Endothelial cell of umbilical vein (primary cell): ENCODE measurements around the gene CARD10. TPM values are rescaled to one million over a fixed set of nuclear protein-coding genes. Genes with fewer than 3 reads are reported as not detected.

Experiments
- BruUV-seq: library from RNA; stranded (reverse); fragments of 400-500 nt; replicated peaks from 2 replicates; lab custom pipeline; 2021; lab: Mats Ljungman, UMichigan
- CTCF ChIA-PET: fragments of 300-600, 350-600 bp; sonication (Branson Sonifier 250); formaldehyde crosslinking; loops from one replicate; lab custom pipeline; 2021; ENCODE audit warnings: antibody characterized with exemption, inconsistent platforms; lab: Charles Lee
- POLR2A ChIA-PET: fragments of 300-600, 350-600 bp; sonication (Branson Sonifier 250); formaldehyde crosslinking; loops from one replicate; lab custom pipeline; 2021; ENCODE audit warnings: antibody characterized with exemption, inconsistent platforms; lab: Charles Lee
- DNase-seq: peaks from one replicate; pipeline ENCODE4 v3.0.0-alpha.2; 2011; ENCODE audit warnings: low read depth, low spot score
- FAIRE-seq: peaks from 2 replicates; lab custom pipeline; 2011; peaks lifted over from hg19 to GRCh38; lab: Jason Lieb, UNC
- H2AFZ ChIP-seq: 2 replicates; pipeline ENCODE4 v1.6.0; 2012; ENCODE audit warnings: low read depth, low read length, control low read depth, inconsistent platforms
- H3K27ac ChIP-seq: 2 replicates; pipeline ENCODE4 v1.5.1; 2011; ENCODE audit warnings: low read depth, mild to moderate bottlenecking, control low read depth, low read length, moderate library complexity; ENCODE audit not compliant: insufficient read depth
- H3K27me3 ChIP-seq, 2 experiments: 2 replicates each; pipeline versions ENCODE4 v1.6.0 to v1.6.1; 2011; ENCODE audit warnings: low read length in 2 of 2, mixed read lengths in 1 of 2; ENCODE audit not compliant: control insufficient read depth in 2 of 2, insufficient read depth in 2 of 2
- H3K36me3 ChIP-seq, 2 experiments: 2 replicates in 1 of 2; 3 replicates in 1 of 2; pipeline ENCODE4 v1.5.1; 2011; ENCODE audit warnings: low read length in 2 of 2, mild to moderate bottlenecking in 1 of 2, moderate library complexity in 1 of 2; ENCODE audit not compliant: control insufficient read depth in 2 of 2, insufficient read depth in 2 of 2; ENCODE audit errors: extremely low read depth in 1 of 2
- H3K4me1 ChIP-seq: 3 replicates; pipeline ENCODE4 v1.5.1; 2011; ENCODE audit warnings: mild to moderate bottlenecking, low read length; ENCODE audit not compliant: control insufficient read depth, insufficient read depth; ENCODE audit errors: extremely low read depth
- H3K4me2 ChIP-seq: 2 replicates; pipeline ENCODE4 v1.6.1; 2011; ENCODE audit warnings: low read length, control low read depth, mixed read lengths; ENCODE audit not compliant: insufficient read depth
- H3K4me3 ChIP-seq, 3 experiments: fragments of 200-600 bp in 1 of 3; sonication (generic), shearing (Covaris generic) in 1 of 3; replicated peaks in 1 of 3; 2 replicates each; pipeline ENCODE4 v1.5.1; 2011 to 2016; ENCODE audit warnings: control low read depth in 3 of 3, low read length in 3 of 3, mild to moderate bottlenecking in 2 of 3, inconsistent platforms in 1 of 3, low read depth in 1 of 3, moderate library complexity in 1 of 3; ENCODE audit not compliant: insufficient read depth in 1 of 3
- H3K79me2 ChIP-seq: 2 replicates; pipeline ENCODE4 v1.6.0; 2012; ENCODE audit warnings: low read length, inconsistent platforms; ENCODE audit not compliant: control insufficient read depth, insufficient read depth
- H3K9ac ChIP-seq: replicated peaks from 2 replicates; pipeline ENCODE3; 2011; ENCODE audit warnings: low read length, control low read depth; ENCODE audit not compliant: insufficient read depth; ENCODE audit errors: extremely low read depth
- H3K9me1 ChIP-seq: replicated peaks from 3 replicates; pipeline ENCODE4 v1.6.0; 2011; ENCODE audit warnings: mild to moderate bottlenecking, low read length; ENCODE audit not compliant: control insufficient read depth, insufficient read depth; ENCODE audit errors: extremely low read depth
- H3K9me3 ChIP-seq: replicated peaks from 2 replicates; pipeline ENCODE4 v1.5.1; 2012; ENCODE audit warnings: low read length, inconsistent platforms; ENCODE audit not compliant: control insufficient read depth, insufficient read depth
- H4K20me1 ChIP-seq: replicated peaks from 2 replicates; pipeline ENCODE3; 2011; ENCODE audit warnings: mild to moderate bottlenecking, low read length; ENCODE audit not compliant: control insufficient read depth, insufficient read depth; ENCODE audit errors: extremely low read depth
- EZH2 ChIP-seq: IDR thresholded peaks from 2 replicates; pipeline ENCODE4 v1.6.1; 2012; ENCODE audit warnings: borderline replicate concordance, low read depth, mild to moderate bottlenecking, moderate library complexity, low read length, inconsistent platforms; ENCODE audit not compliant: severe bottlenecking
- FOS ChIP-seq: IDR thresholded peaks from 2 replicates; pipeline ENCODE4 v1.6.1; 2011; ENCODE audit warnings: mild to moderate bottlenecking, low read length, moderate library complexity, borderline replicate concordance; ENCODE audit not compliant: insufficient read depth
- GATA2 ChIP-seq: IDR thresholded peaks from 2 replicates; pipeline ENCODE4 v1.7.0; 2011; ENCODE audit warnings: low read depth, mild to moderate bottlenecking, moderate library complexity, mixed read lengths, low read length; ENCODE audit not compliant: insufficient read length, insufficient read depth
- JUN ChIP-seq: IDR thresholded peaks from 2 replicates; pipeline ENCODE4 v1.6.1; 2011; ENCODE audit warnings: borderline replicate concordance, low read depth; ENCODE audit not compliant: insufficient read length, insufficient read depth
- MAX ChIP-seq: IDR thresholded peaks from 2 replicates; pipeline ENCODE4 v1.6.1; 2011; ENCODE audit not compliant: insufficient read depth, insufficient read length
- MYC ChIP-seq: IDR thresholded peaks from one replicate; pipeline ENCODE4 v1.6.1; 2011; ENCODE audit warnings: mild to moderate bottlenecking, low read depth, low read length
- POLR2A ChIP-seq: IDR thresholded peaks from 2 replicates; pipeline ENCODE4 v1.6.1; 2012; ENCODE audit warnings: low read depth, mild to moderate bottlenecking, control low read depth, low read length
- POLR2AphosphoS5 ChIP-seq: IDR thresholded peaks from 2 replicates; pipeline ENCODE4 v1.6.1; 2012; ENCODE audit warnings: low read depth, mild to moderate bottlenecking, control low read depth, low read length, moderate library complexity; ENCODE audit not compliant: insufficient read depth
- dilution Hi-C: fragments of 300-500 bp; cut with MboI; formaldehyde crosslinking; loops from one replicate; pipeline ENCODE4 v1.15.0; 2019; ENCODE audit warnings: low sequenced_read_pairs; ENCODE audit not compliant: extremely low pct_ligation_motif_present
- intact Hi-C: fragments of 100-400 bp; cut with micrococcal nuclease; formaldehyde crosslinking; loops from one replicate; pipeline ENCODE4 v1.10.0; 2022
- polyA plus RNA-seq, 4 experiments: library from polyadenylated mRNA; depleted of rRNA in 3 of 4; stranded (reverse) in 3 of 4; unstranded in 1 of 4; fragments of >200 nt; gene quantifications; 2 replicates each; pipeline versions ENCODE4 v1.2.1 to v1.2.3, GENCODE V29; 2011 to 2012; ENCODE audit warnings: missing spikeins in 1 of 4
- total RNA-seq: library from RNA; stranded (reverse); gene quantifications from 2 replicates; pipeline ENCODE4 v1.2.3, GENCODE V29; 2021
- TF ChIP-seq, protein P1 (sequence below), 2 donors: IDR thresholded peaks; 1 replicate in 1 of 2; 2 replicates in 1 of 2; pipeline ENCODE4 v1.5.1; 2011; ENCODE audit warnings: low read length in 2 of 2, mild to moderate bottlenecking in 2 of 2, moderate library complexity in 2 of 2, control low read depth in 1 of 2, inconsistent platforms in 1 of 2, low read depth in 1 of 2; ENCODE audit not compliant: insufficient read depth in 1 of 2; ENCODE audit errors: extremely low read depth in 1 of 2

The CARD10 gene
- total and polyA plus RNA-seq, 2 donors (not counting 3 experiments of a cell fraction or from before 2014, with no cell fraction given): 36.1 to 39.5 TPM

DNA sequence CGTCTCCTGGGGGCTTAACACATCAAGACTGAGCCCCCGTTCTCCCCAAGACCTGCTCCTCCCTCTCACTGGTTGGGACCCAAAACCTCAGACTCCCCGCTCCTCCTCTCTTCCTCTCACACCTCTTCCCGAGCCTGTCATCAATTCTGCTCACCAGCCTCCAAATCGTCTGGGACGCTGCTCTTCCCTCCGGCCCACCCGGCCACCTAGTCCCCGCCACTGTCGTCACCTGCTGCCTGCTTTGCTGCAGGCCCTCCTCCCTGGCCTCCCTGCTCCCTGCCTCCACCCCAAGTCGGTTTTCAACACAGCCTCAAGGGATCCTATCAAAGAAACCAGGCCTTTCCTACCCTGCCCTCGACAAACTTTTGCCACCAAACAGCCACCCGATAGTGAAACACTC lies 36.2 kb downstream of the CARD10 start:
- ChIA-PET POLR2A (interaction anchor here (0.7 kb wide), 1 partner anchor 29 kb away, joined by 3 read pairs; no protein-coding TSS in a partner anchor), CTCF (interaction anchor here (0.9 to 3.6 kb wide), 5 partner anchors 10 to 79 kb away, joined by 3 to 18 read pairs (median 3); no protein-coding TSS in a partner anchor)
- no TSS peak for BruUV-seq
- H3K4me1 ChIP-seq: peaks cover 34% of the 10 kb centered on the region
- H4K20me1 ChIP-seq: no peaks in the 10 kb centered on the region
- no peak overlapping the region for H2AFZ ChIP-seq
- H3K27me3 ChIP-seq: no peaks in the 10 kb centered on the region
- peak overlapping the region; percentile 19 for H3K9ac ChIP-seq
- DNase-seq (no peak), FAIRE-seq (no peak)
- H3K36me3 ChIP-seq: peaks cover 2 to 19% of the 10 kb centered on the region in 2 experiments
- intact Hi-C loops (no loop called here), dilution Hi-C loops (no loop called here)
- H3K4me2 ChIP-seq: peak overlapping the region; percentile 48
- H3K79me2 ChIP-seq: peaks cover 66% of the 10 kb centered on the region
- no peak for TF ChIP-seq MYC
- H3K9me3 ChIP-seq: no peaks in the 10 kb centered on the region
- peak overlapping the region; percentile 83 for H3K27ac ChIP-seq
- no peaks in the 10 kb centered on the region for H3K9me1 ChIP-seq
- H3K4me3 ChIP-seq: peak overlapping the region in 1 of 3 experiments; percentile 18

DNA sequence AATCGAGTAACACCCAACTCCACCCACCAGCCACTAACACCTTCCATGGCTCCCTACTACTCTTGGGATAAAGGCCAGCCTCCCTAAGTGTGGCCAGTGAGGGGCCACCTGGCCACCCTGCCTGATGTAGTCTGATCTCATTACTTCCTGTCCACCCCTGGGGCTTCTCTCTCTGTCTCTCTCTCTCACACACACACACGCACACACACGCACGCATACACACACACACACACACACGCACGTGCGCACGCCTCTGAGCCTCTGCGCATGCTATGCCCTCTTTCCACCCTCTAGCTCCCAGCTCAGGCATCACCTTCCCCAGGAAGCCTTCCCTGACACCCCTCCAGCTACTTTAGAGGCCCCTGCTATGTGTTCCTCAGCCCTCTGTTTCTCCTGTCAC lies 37.0 kb downstream of the CARD10 start:
- no peak overlapping the region for H3K9ac ChIP-seq
- no peaks in the 10 kb centered on the region for H4K20me1 ChIP-seq
- peaks cover 66% of the 10 kb centered on the region for H3K79me2 ChIP-seq
- H3K27me3 ChIP-seq: no peaks in the 10 kb centered on the region
- ChIA-PET POLR2A (no interaction called here), CTCF (interaction anchor here (3.6 kb wide), 1 partner anchor 10 kb away, joined by 18 read pairs; no protein-coding TSS in a partner anchor)
- H2AFZ ChIP-seq: no peak overlapping the region
- no peak for DNase-seq
- no TSS peak for BruUV-seq
- no peak overlapping the region for H3K4me3 ChIP-seq
- peaks cover 5 to 27% of the 10 kb centered on the region in 2 experiments for H3K36me3 ChIP-seq
- peaks cover 33% of the 10 kb centered on the region for H3K4me1 ChIP-seq
- dilution Hi-C loops: no loop called here
- H3K4me2 ChIP-seq: no peak overlapping the region
- no peaks in the 10 kb centered on the region for H3K9me3 ChIP-seq
- TF ChIP-seq POLR2A (no peak), JUN (no peak), FOS (no peak), MYC (no peak), MAX (no peak), GATA2 (no peak), POLR2AphosphoS5 (no peak), EZH2 (no peak)
- TF ChIP-seq, protein P1, sequence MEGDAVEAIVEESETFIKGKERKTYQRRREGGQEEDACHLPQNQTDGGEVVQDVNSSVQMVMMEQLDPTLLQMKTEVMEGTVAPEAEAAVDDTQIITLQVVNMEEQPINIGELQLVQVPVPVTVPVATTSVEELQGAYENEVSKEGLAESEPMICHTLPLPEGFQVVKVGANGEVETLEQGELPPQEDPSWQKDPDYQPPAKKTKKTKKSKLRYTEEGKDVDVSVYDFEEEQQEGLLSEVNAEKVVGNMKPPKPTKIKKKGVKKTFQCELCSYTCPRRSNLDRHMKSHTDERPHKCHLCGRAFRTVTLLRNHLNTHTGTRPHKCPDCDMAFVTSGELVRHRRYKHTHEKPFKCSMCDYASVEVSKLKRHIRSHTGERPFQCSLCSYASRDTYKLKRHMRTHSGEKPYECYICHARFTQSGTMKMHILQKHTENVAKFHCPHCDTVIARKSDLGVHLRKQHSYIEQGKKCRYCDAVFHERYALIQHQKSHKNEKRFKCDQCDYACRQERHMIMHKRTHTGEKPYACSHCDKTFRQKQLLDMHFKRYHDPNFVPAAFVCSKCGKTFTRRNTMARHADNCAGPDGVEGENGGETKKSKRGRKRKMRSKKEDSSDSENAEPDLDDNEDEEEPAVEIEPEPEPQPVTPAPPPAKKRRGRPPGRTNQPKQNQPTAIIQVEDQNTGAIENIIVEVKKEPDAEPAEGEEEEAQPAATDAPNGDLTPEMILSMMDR (IDR thresholded peaks at IDR 0.05; ENCODE audit: extremely low read depth in 1 of 2, insufficient read depth in 1 of 2, low read depth in 1 of 2, low read length in 2 of 2): no peak
- FAIRE-seq: no peak
- intact Hi-C loops: no loop called here
- no peak overlapping the region for H3K27ac ChIP-seq
- H3K9me1 ChIP-seq: no peaks in the 10 kb centered on the region
